Activated naive CD4-positive, alpha-beta T cell treated with anti-CD3 and anti-CD28 coated beads for 36 hours (primary cell): ENCODE results near the gene SLC7A14. TPM values are rescaled to one million over a fixed set of nuclear protein-coding genes. Genes with fewer than 3 reads are reported as not detected.

ENCODE experiments used
- CTCF ChIA-PET: fragments of 350-600 bp; sonication (Branson Sonifier 250); formaldehyde crosslinking; loops from one replicate; lab custom pipeline; 2021; ENCODE audit warnings: antibody characterized with exemption; lab: Charles Lee
- DNase-seq: peaks from one replicate; pipeline ENCODE4 v3.0.0-alpha.2; 2020
- H3K27ac Mint-ChIP-seq: one replicate; pipeline ENCODE4 v1.8.0; 2021; ENCODE audit warnings: mild to moderate bottlenecking, mixed read lengths
- H3K27me3 Mint-ChIP-seq: one replicate; pipeline ENCODE4 v1.8.0; 2021; ENCODE audit warnings: low read depth, mixed read lengths
- H3K36me3 Mint-ChIP-seq: one replicate; pipeline ENCODE4 v1.8.0; 2021; ENCODE audit warnings: low read depth, mixed read lengths
- H3K4me1 Mint-ChIP-seq: one replicate; pipeline ENCODE4 v1.8.0; 2021; ENCODE audit warnings: low read depth, mixed read lengths
- H3K4me3 Mint-ChIP-seq: one replicate; pipeline ENCODE4 v1.8.0; 2021; ENCODE audit warnings: mild to moderate bottlenecking, moderate library complexity, mixed read lengths
- H3K9me3 Mint-ChIP-seq: one replicate; pipeline ENCODE4 v1.8.0; 2021; ENCODE audit warnings: mixed read lengths
- intact Hi-C: fragments of 100-400 bp; cut with micrococcal nuclease; formaldehyde crosslinking; loops from one replicate; pipeline ENCODE4 v1.15.1; 2023
- total RNA-seq, 2 experiments: library from RNA; stranded (reverse); gene quantifications; one replicate each; pipeline ENCODE4 v1.2.3, GENCODE V29; 2021

Gene SLC7A14
- total RNA-seq, 2 experiments from 2014 or later, result not detected

DNA sequence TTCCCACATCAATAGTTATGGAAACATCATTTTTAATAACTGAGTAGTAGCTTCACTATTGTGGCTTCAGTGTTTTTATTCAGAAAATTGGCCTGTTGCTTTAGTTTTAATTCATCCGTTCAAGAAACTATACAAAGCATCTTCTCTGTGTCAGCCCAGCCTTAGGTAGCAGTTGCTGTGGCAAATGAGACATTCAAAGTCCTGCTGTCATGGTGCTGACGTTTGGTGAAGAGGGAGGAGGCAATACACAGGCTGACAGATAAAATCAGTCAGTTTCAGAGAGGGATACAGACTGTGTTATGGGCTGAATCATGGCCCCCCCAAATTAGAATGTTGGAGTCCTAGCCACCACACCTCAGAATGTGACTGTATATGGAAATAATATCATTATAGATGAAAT, 56.5 kb downstream of the SLC7A14 start:
- Mint-ChIP-seq H3K9me3 (no peaks in the 10 kb centered on the region), H3K27me3 (no peaks in the 10 kb centered on the region), H3K4me1 (no peaks in the 10 kb centered on the region), H3K4me3 (no peak overlapping the region), H3K36me3 (no peaks in the 10 kb centered on the region), H3K27ac (no peak overlapping the region)
- DNase-seq, result no peak
- CTCF ChIA-PET, result interaction anchor here (0.8 kb wide), 1 partner anchor 30 kb away, joined by 3 read pairs; no protein-coding TSS in a partner anchor
- intact Hi-C loops, result no loop called here

DNA sequence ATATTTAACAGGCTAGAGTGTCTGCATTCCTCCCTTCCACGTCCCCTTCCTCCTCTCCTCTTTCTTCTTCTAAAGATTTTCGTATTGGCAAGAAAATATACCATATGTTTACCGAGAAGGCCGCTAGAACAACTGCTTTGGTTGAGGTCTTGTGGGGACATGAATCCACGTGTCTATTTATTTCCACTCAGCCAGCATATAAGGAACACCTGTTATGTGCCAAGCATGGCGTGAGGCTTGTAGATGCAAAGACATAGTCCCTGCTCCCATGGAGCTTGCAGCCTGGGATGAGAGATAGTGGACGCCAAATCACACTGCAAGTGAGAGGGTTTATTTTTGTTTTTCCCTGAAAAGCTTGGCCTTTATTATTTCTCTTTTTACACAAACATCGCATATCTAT, 57.1 kb downstream of the SLC7A14 start:
- intact Hi-C loops, result no loop called here
- no peak for DNase-seq
- Mint-ChIP-seq H3K4me3 (no peak overlapping the region), H3K4me1 (no peaks in the 10 kb centered on the region), H3K36me3 (no peaks in the 10 kb centered on the region), H3K27ac (no peak overlapping the region), H3K27me3 (no peaks in the 10 kb centered on the region), H3K9me3 (no peaks in the 10 kb centered on the region)
- CTCF ChIA-PET, result interaction anchor here (0.8 kb wide), 1 partner anchor 29 kb away, joined by 3 read pairs; no protein-coding TSS in a partner anchor

DNA sequence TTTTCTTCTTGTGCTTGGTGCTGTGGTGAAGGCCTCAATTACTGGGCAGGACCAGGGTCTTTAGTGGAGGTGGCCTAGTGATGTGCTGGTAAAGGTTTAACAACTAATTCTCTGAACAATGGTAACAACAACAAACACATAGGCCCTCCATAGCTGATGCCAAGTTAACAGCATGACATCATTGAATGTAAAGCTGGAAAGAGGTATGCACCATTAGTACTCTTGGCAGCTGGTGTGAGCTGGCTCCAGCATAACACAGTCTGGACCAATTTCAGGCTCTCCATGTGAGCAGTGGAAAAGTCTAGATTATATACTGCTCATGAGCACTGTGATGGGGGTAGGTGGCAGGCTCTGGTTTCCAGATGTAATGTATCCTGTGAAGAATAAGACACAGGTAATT, 61.8 kb downstream of the SLC7A14 start:
- H3K36me3 Mint-ChIP-seq, result no peaks in the 10 kb centered on the region
- H3K27ac Mint-ChIP-seq, result no peak overlapping the region
- no peaks in the 10 kb centered on the region for H3K27me3 Mint-ChIP-seq
- intact Hi-C loops, result no loop called here
- H3K9me3 Mint-ChIP-seq, result no peaks in the 10 kb centered on the region
- CTCF ChIA-PET, result no interaction called here
- DNase-seq, result no peak
- H3K4me3 Mint-ChIP-seq, result no peak overlapping the region
- peaks cover 3% of the 10 kb centered on the region for H3K4me1 Mint-ChIP-seq

DNA sequence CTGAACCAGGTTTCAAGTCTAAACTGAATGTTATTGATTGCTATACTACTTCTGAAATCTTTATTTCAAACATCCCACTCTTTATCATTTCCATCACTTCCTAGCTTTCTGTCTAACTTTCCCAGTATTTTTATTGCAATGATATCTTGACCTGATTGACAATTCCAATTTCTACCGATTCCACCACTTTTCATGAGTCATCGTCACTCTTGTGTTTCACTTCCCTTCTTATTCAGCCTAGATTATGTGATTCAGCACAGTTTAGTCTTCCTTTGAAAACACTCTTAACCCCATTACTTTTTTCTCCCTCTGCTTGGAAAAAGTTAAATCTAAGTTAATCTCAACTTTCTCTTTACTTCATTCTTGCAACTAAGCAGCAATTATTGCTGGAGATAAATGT, 62.6 kb downstream of the SLC7A14 start:
- no peak overlapping the region for H3K27ac Mint-ChIP-seq
- no peak overlapping the region for H3K4me3 Mint-ChIP-seq
- intact Hi-C loops, result no loop called here
- peaks cover 3% of the 10 kb centered on the region for H3K4me1 Mint-ChIP-seq
- no peaks in the 10 kb centered on the region for H3K36me3 Mint-ChIP-seq
- CTCF ChIA-PET, result no interaction called here
- peaks cover 4% of the 10 kb centered on the region for H3K27me3 Mint-ChIP-seq
- DNase-seq, result no peak
- H3K9me3 Mint-ChIP-seq, result no peaks in the 10 kb centered on the region

DNA sequence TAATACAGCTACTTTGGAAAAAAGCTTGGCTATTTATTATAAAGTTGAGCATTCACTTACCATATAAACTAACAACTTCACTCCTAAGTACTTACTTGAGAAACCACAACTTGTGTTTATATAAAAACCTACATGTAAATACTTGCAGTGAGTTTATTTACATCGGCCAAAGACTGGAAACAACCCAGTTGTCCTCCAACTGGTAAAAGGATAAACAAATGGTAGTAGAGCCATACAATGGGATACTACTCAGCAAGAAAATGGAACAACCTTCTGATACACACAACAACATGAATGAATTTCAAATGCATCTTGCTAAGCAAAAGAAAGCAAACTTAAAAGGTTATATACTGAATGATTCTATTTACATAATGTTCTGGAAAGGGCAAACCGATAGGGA, 63.7 kb downstream of the SLC7A14 start:
- Mint-ChIP-seq H3K27me3 (peaks cover 4% of the 10 kb centered on the region), H3K4me1 (peaks cover 3% of the 10 kb centered on the region), H3K27ac (no peak overlapping the region), H3K4me3 (no peak overlapping the region), H3K36me3 (no peaks in the 10 kb centered on the region), H3K9me3 (no peaks in the 10 kb centered on the region)
- intact Hi-C loops, result no loop called here
- DNase-seq, result no peak
- CTCF ChIA-PET, result no interaction called here

DNA sequence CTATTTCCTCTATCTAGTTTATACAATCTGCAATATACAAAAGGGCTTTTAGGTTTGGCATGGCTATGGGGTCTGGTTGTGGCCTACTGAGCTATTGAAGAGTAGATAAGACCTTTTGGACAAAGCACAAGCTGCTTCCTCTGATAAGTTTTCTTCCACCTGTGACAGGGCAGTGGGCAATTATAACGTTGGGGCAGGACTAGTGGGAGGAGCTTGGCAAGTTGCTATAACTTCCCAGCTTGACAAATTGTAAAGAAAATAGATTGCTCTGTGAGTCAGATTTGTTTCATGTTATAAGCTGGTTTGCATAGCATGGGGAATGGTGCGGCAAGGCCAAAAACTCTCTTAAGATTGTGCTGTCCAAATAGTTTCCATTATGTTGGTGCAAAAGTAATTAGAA, 64.9 kb downstream of the SLC7A14 start:
- Mint-ChIP-seq H3K4me1 (peaks cover 3% of the 10 kb centered on the region), H3K27me3 (peaks cover 6% of the 10 kb centered on the region), H3K27ac (no peak overlapping the region), H3K4me3 (no peak overlapping the region), H3K9me3 (no peaks in the 10 kb centered on the region), H3K36me3 (no peaks in the 10 kb centered on the region)
- CTCF ChIA-PET, result no interaction called here
- DNase-seq, result no peak
- intact Hi-C loops, result no loop called here

DNA sequence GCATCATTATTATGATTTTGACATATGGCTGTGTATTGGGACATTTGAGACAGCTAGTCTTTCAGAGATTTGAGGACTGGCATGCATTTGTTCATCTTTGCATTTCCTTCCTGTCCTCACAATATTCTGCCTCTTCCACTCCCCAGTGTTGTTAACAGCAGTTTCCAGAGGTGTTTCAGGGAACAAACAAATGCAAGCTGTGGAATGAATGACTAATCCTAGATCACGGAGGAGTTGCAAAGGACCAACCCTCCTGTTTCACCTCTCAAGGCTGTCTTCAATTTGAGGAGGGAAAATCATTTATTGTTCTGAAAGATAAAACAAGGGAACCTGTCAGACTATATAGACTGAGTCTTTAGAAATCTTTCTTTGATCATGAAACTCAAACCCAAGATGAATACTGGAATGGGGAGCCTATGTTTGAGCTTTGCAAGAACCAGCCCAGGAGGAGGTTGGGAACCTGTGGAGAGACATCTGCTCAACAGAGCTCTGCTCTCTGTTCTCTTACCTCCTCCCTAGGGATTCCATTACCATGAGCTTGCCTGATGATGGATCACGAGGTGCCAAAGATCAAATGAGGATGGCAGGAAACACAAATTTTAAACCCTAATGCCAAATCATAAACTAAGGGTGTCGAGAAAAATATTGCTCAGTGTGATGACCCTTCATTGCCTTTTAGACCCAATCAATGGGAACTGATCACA, 68.5 kb downstream of the SLC7A14 start:
- H3K36me3 Mint-ChIP-seq, result no peaks in the 10 kb centered on the region
- peaks cover 9% of the 10 kb centered on the region for H3K27me3 Mint-ChIP-seq
- CTCF ChIA-PET, result interaction anchor here (0.7 to 0.9 kb wide), 2 partner anchors 85 to 104 kb away, joined by 3 read pairs; no protein-coding TSS in a partner anchor
- H3K4me3 Mint-ChIP-seq, result no peak overlapping the region
- intact Hi-C loops, result no loop called here
- no peak overlapping the region for H3K27ac Mint-ChIP-seq
- no peak for DNase-seq
- H3K4me1 Mint-ChIP-seq, result no peaks in the 10 kb centered on the region
- H3K9me3 Mint-ChIP-seq, result no peaks in the 10 kb centered on the region

DNA sequence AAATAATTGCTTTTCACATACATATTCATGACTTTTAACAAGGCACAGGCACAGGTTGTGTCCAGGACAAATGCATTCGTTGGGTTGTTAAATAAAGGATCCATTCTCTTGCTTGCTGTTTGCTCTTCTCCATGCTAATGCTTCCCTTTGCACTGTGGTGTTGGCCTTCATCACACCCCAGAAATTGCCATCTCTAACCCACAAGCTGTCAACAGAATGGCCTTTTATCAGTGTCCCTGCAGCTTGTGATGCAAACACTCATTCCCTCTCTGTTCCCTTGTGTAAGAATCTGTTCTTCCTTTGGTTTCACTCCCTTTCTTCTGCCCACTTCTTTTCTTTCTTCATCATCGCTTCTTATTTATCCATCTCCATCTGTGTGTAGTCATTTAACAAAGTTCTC, 72.2 kb downstream of the SLC7A14 start:
- no peaks in the 10 kb centered on the region for H3K36me3 Mint-ChIP-seq
- CTCF ChIA-PET, result interaction anchor here (1.0 kb wide), 1 partner anchor 100 kb away, joined by 3 read pairs; no protein-coding TSS in a partner anchor
- intact Hi-C loops, result no loop called here
- H3K27ac Mint-ChIP-seq, result no peak overlapping the region
- no peaks in the 10 kb centered on the region for H3K9me3 Mint-ChIP-seq
- no peaks in the 10 kb centered on the region for H3K4me1 Mint-ChIP-seq
- DNase-seq, result no peak
- no peak overlapping the region for H3K4me3 Mint-ChIP-seq
- H3K27me3 Mint-ChIP-seq, result peaks cover 15% of the 10 kb centered on the region

DNA sequence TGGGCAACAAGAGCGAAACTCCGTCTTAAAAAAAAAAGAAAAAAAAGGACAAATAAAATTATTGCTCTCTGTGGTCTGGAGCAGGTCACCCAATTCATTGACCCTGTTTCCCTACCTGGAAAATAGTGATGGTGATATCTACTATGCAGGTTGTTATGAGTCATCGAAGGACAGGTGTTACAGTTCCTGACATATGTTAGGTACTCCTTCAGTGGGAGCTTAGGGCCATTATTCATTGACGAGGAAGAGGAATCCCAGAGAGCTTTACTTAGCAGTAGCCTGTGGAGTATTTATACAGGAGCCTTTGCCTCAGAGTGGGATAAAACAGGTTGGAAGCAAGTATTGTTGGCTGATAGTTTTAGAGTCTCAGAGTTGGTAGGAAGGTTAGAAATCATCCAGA, 74.5 kb downstream of the SLC7A14 start:
- no peaks in the 10 kb centered on the region for H3K4me1 Mint-ChIP-seq
- intact Hi-C loops, result no loop called here
- no peak overlapping the region for H3K4me3 Mint-ChIP-seq
- no peaks in the 10 kb centered on the region for H3K9me3 Mint-ChIP-seq
- DNase-seq, result no peak
- H3K27me3 Mint-ChIP-seq, result peaks cover 16% of the 10 kb centered on the region
- no peaks in the 10 kb centered on the region for H3K36me3 Mint-ChIP-seq
- no peak overlapping the region for H3K27ac Mint-ChIP-seq
- CTCF ChIA-PET, result no interaction called here

DNA sequence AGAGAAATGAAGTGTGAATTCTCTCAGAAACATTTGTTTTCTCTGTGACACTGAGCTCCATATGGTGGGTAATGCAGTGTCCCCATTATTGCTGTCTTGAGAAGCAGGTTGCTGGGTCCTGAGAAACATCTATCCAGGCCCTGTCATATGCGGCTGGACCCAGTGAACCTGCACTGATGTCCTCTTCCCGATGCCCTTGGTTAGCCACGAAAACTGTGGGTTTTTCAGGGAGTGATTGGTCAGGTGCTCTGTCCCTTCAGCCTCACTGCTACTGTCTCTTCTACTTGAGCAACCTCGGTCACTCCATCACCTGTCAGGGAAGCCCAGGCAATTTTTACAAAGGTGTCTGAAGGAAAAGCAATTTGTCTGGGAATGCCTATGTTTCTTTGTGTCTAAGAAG, 77.0 kb downstream of the SLC7A14 start:
- intact Hi-C loops, result no loop called here
- H3K9me3 Mint-ChIP-seq, result no peaks in the 10 kb centered on the region
- H3K36me3 Mint-ChIP-seq, result no peaks in the 10 kb centered on the region
- peaks cover 15% of the 10 kb centered on the region for H3K27me3 Mint-ChIP-seq
- no peak for DNase-seq
- H3K27ac Mint-ChIP-seq, result no peak overlapping the region
- no peaks in the 10 kb centered on the region for H3K4me1 Mint-ChIP-seq
- CTCF ChIA-PET, result no interaction called here
- no peak overlapping the region for H3K4me3 Mint-ChIP-seq

DNA sequence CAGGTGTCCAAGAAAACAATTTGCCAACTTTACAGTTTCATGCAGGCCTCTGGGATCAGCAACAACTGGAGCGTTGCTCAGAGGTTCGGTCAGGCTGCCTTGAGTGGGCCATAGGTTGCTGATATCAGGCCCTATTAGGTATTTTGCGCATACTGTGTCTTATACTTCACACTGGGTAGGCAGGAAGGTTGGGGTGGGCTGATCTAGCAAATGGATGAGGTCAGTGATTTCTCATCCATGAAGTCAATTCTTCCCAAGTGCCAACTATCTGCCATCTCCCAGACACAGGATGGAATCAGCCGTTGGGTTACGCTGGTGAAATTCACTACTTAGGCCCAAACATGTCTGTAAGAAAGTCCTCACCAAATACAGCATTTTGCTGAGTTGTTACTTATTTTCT, 77.6 kb downstream of the SLC7A14 start:
- no peak overlapping the region for H3K27ac Mint-ChIP-seq
- CTCF ChIA-PET, result no interaction called here
- H3K27me3 Mint-ChIP-seq, result peaks cover 15% of the 10 kb centered on the region
- H3K4me1 Mint-ChIP-seq, result no peaks in the 10 kb centered on the region
- H3K36me3 Mint-ChIP-seq, result no peaks in the 10 kb centered on the region
- no peak for DNase-seq
- intact Hi-C loops, result no loop called here
- H3K9me3 Mint-ChIP-seq, result no peaks in the 10 kb centered on the region
- H3K4me3 Mint-ChIP-seq, result no peak overlapping the region

DNA sequence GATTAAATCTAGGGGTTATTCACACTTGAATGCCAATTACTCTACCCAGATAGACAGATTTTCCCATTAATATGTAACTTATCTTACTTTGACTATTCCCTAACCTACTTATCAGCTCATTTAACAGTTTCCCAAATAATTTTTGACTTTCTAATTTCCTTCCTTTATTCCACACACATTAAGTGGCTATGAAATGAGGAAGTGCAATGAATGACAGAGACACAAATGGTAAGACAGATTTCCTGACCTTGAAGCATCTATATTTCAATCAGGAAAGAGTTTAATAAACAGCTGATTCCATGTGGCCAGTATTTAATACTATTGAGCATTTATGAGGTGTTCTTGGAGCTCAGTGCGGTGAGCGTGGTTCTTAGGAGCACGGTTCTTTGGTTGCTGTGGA, 78.8 kb downstream of the SLC7A14 start:
- H3K27ac Mint-ChIP-seq, result no peak overlapping the region
- intact Hi-C loops, result no loop called here
- H3K4me3 Mint-ChIP-seq, result no peak overlapping the region
- CTCF ChIA-PET, result interaction anchor here (0.7 kb wide), 1 partner anchor 270 kb away, joined by 3 read pairs; no protein-coding TSS in a partner anchor
- no peak for DNase-seq
- H3K4me1 Mint-ChIP-seq, result no peaks in the 10 kb centered on the region
- H3K36me3 Mint-ChIP-seq, result no peaks in the 10 kb centered on the region
- H3K9me3 Mint-ChIP-seq, result no peaks in the 10 kb centered on the region
- H3K27me3 Mint-ChIP-seq, result peaks cover 9% of the 10 kb centered on the region

DNA sequence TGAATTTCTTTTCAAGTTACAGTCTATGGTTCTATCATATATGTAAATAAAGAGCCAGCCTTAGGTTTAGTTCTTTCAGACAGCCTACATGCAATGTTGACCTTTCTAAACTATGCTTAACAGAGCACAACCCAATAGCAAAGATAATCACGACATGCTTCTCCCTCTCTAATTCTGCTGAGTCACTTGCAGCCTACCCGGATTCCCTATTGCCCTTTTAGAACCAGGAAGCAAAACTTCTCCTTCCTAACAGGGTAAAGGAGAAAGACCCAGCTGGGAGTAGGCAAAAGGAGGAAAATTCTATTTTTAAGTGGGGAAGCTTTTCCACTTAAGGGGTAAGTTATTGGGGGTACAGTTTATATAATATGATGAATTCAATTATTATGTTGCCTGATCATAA, 79.3 kb downstream of the SLC7A14 start:
- Mint-ChIP-seq H3K27me3 (peaks cover 5% of the 10 kb centered on the region), H3K4me3 (no peak overlapping the region), H3K4me1 (no peaks in the 10 kb centered on the region), H3K27ac (no peak overlapping the region), H3K36me3 (no peaks in the 10 kb centered on the region), H3K9me3 (no peaks in the 10 kb centered on the region)
- no peak for DNase-seq
- intact Hi-C loops, result no loop called here
- CTCF ChIA-PET, result interaction anchor here (0.7 kb wide), 1 partner anchor 270 kb away, joined by 3 read pairs; no protein-coding TSS in a partner anchor
